ENCODE measurements around the gene OR52E6.

DNA sequence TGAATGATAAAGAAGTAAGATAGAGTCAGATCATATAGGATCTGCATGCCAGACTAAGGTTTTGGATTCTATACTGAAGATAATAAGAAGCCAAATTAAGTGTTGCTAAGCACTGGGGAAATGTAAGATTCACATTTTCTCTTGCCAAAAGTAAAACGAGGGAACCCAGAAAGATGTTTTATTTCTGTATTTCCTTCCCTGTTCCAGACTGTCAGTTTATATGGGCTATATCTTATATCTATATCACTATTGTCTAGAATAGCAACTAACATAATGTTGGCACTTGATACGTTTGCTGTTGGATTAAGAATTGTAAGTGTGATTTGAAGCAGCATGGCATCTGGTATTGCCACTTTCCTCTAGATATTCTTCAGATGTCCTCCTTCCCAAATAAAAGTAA, 8.3 kb downstream of the OR52E6 start:
- TF ChIP-seq, protein P1, sequence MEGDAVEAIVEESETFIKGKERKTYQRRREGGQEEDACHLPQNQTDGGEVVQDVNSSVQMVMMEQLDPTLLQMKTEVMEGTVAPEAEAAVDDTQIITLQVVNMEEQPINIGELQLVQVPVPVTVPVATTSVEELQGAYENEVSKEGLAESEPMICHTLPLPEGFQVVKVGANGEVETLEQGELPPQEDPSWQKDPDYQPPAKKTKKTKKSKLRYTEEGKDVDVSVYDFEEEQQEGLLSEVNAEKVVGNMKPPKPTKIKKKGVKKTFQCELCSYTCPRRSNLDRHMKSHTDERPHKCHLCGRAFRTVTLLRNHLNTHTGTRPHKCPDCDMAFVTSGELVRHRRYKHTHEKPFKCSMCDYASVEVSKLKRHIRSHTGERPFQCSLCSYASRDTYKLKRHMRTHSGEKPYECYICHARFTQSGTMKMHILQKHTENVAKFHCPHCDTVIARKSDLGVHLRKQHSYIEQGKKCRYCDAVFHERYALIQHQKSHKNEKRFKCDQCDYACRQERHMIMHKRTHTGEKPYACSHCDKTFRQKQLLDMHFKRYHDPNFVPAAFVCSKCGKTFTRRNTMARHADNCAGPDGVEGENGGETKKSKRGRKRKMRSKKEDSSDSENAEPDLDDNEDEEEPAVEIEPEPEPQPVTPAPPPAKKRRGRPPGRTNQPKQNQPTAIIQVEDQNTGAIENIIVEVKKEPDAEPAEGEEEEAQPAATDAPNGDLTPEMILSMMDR (IDR thresholded peaks at IDR 0.05) = no peak
- TF ChIP-seq, protein P2, sequence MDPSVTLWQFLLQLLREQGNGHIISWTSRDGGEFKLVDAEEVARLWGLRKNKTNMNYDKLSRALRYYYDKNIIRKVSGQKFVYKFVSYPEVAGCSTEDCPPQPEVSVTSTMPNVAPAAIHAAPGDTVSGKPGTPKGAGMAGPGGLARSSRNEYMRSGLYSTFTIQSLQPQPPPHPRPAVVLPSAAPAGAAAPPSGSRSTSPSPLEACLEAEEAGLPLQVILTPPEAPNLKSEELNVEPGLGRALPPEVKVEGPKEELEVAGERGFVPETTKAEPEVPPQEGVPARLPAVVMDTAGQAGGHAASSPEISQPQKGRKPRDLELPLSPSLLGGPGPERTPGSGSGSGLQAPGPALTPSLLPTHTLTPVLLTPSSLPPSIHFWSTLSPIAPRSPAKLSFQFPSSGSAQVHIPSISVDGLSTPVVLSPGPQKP (IDR thresholded peaks at IDR 0.05; ENCODE audit: low read depth, low read length) = no peak
